Thoracic aorta (tissue), 2 donors: ENCODE results near the gene COL12A1. TPM values are rescaled to one million over a fixed set of nuclear protein-coding genes. Genes with fewer than 3 reads are reported as not detected.

Experiments
- ATAC-seq: fragments of 150-250 bp; one replicate; pipeline ENCODE4 v1.8.0; 2017; ENCODE audit warnings: low read depth; ENCODE audit not compliant: insufficient number of reproducible peaks, low FRiP score
- DNase-seq: peaks from one replicate; pipeline ENCODE4 v3.0.0-alpha.2; 2020; ENCODE audit warnings: low spot score
- H3K27ac ChIP-seq, 2 donors: fragments of 200-600 bp; sonication (generic); 1 replicate in 1 of 2; 2 replicates in 1 of 2; pipeline ENCODE4 v1.5.1; 2016; ENCODE audit warnings: mild to moderate bottlenecking in 2 of 2, moderate library complexity in 2 of 2
- H3K27me3 ChIP-seq: fragments of 200-600 bp; sonication (generic); replicated peaks from 2 replicates; pipeline ENCODE4 v1.6.0; 2016; ENCODE audit warnings: mild to moderate bottlenecking; ENCODE audit not compliant: insufficient read depth
- H3K36me3 ChIP-seq: fragments of 200-600 bp; sonication (generic); one replicate; pipeline ENCODE4 v1.5.1; 2016
- H3K4me1 ChIP-seq, 2 donors: fragments of 200-600 bp; sonication (generic); 1 replicate in 1 of 2; 2 replicates in 1 of 2; pipeline versions ENCODE4 v1.5.1 to v1.6.0; 2016; ENCODE audit warnings: low read depth in 2 of 2, mild to moderate bottlenecking in 1 of 2; ENCODE audit not compliant: control insufficient read depth in 1 of 2
- H3K4me3 ChIP-seq: fragments of 200-600 bp; sonication (generic); 2 replicates; pipeline ENCODE4 v1.5.1; 2016; ENCODE audit warnings: mild to moderate bottlenecking
- H3K9me3 ChIP-seq: fragments of 200-600 bp; sonication (generic); 2 replicates; pipeline ENCODE4 v1.5.1; 2016
- CTCF ChIP-seq: fragments of 200-600 bp; sonication (generic); IDR thresholded peaks from one replicate; pipeline ENCODE4 v1.5.1; 2019; ENCODE audit warnings: antibody characterized with exemption
- total RNA-seq, 2 donors: library from RNA; depleted of rRNA; stranded (reverse); fragments of >200 nt; gene quantifications; one replicate each; pipeline versions ENCODE4 v1.1.0 to v1.2.3, GENCODE V29; 2016

Gene COL12A1
- total RNA-seq, 2 donors from 2014 or later, result 92.3 to 131 TPM

GRCh38 chr6:75169689-75170586 lies 35.9 kb downstream of the COL12A1 start:
- ATAC-seq, result no peak
- H3K9me3 ChIP-seq, result no peaks in the 10 kb centered on the region
- H3K4me3 ChIP-seq, result no peak overlapping the region
- peaks cover 15 to 47% of the 10 kb centered on the region in 2 donors for H3K4me1 ChIP-seq
- H3K27me3 ChIP-seq, result no peaks in the 10 kb centered on the region
- DNase-seq, result no peak
- H3K36me3 ChIP-seq, result no peaks in the 10 kb centered on the region
- no peak for TF ChIP-seq CTCF
- no peak overlapping the region for H3K27ac ChIP-seq

GRCh38 chr6:75167851-75168250 lies 38.0 kb downstream of the COL12A1 start:
- Histone ChIP-seq H3K4me1 (peaks cover 15 to 47% of the 10 kb centered on the region in 2 donors), H3K27ac (no peak overlapping the region), H3K9me3 (no peaks in the 10 kb centered on the region), H3K4me3 (no peak overlapping the region), H3K36me3 (no peaks in the 10 kb centered on the region), H3K27me3 (no peaks in the 10 kb centered on the region)
- TF ChIP-seq CTCF, result no peak
- ATAC-seq (no peak), DNase-seq (no peak)

- no peak for TF ChIP-seq CTCF
- Histone ChIP-seq H3K36me3 (no peaks in the 10 kb centered on the region), H3K27me3 (no peaks in the 10 kb centered on the region), H3K9me3 (no peaks in the 10 kb centered on the region), H3K4me1 (peaks cover 11 to 42% of the 10 kb centered on the region in 2 donors), H3K4me3 (no peak overlapping the region), H3K27ac (no peak overlapping the region)
- DNase-seq (no peak), ATAC-seq (no peak)
These were observed 38.5 kb downstream of the COL12A1 start for GRCh38 chr6:75167325-75167724.

- TF ChIP-seq CTCF, result no peak
- H3K9me3 ChIP-seq, result no peaks in the 10 kb centered on the region
- H3K4me3 ChIP-seq, result no peak overlapping the region
- H3K27me3 ChIP-seq, result no peaks in the 10 kb centered on the region
- peaks cover 7 to 37% of the 10 kb centered on the region in 2 donors for H3K4me1 ChIP-seq
- H3K36me3 ChIP-seq, result no peaks in the 10 kb centered on the region
- DNase-seq, result no peak
- H3K27ac ChIP-seq, result no peak overlapping the region
- ATAC-seq, result no peak
These were observed 39.1 kb downstream of the COL12A1 start for GRCh38 chr6:75166773-75167172.

GRCh38 chr6:75166236-75166635 lies 39.6 kb downstream of the COL12A1 start:
- H3K27me3 ChIP-seq, result no peaks in the 10 kb centered on the region
- H3K27ac ChIP-seq, result no peak overlapping the region
- no peak for TF ChIP-seq CTCF
- H3K36me3 ChIP-seq, result no peaks in the 10 kb centered on the region
- DNase-seq, result no peak
- no peak overlapping the region for H3K4me3 ChIP-seq
- peaks cover 3 to 31% of the 10 kb centered on the region in 2 donors for H3K4me1 ChIP-seq
- no peak for ATAC-seq
- H3K9me3 ChIP-seq, result no peaks in the 10 kb centered on the region
